CD4-positive, alpha-beta T cell treated with Interleukin-12 subunit alpha and Interleukin-12 subunit beta, for 1 hour (primary cell): ENCODE results near the gene ANKRD29.

ENCODE experiments used
- DNase-seq: peaks from one replicate; pipeline ENCODE4 v3.0.0-alpha.2; 2020

Gene ANKRD29

DNA sequence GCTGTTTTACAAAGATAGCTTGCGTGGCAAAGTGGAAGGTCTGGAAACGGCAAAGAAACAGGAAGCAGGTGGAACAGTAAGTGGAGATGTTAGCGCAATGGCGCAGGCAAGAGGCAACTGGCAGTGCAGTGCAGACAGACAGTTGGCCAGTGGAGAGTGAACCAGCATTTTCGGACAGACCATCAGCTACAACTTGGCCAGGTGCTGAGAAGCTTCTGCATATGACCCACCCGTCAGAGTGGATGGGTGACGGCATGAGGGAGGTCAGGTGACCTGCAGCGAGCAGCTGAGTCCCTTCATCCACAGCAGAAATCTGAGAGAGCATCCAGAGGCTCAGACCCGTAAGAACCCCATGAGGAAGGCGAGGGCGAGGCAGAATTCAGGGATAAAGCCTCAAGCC is 110.2 kb downstream of the ANKRD29 start:
- no peak for DNase-seq

DNA sequence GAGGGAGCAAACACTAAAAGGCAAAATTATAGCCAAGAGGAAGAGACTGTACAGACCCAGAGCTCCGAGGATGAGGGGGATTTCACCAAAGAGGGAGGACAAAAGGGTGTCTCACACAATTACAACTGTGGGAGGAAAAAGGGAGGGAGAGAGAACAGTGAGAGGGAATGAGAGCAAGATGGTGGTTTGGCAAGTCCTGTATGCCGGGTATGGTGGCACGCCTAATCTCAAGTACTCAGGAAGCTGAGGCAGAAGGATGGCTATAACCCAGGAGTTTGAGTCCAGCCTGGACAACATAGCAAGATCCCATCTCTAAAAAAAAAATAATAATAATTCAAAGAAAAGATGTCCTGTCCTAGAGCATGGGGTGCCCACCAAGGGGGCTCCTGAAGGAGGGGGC is 110.7 kb downstream of the ANKRD29 start:
- no peak for DNase-seq

DNA sequence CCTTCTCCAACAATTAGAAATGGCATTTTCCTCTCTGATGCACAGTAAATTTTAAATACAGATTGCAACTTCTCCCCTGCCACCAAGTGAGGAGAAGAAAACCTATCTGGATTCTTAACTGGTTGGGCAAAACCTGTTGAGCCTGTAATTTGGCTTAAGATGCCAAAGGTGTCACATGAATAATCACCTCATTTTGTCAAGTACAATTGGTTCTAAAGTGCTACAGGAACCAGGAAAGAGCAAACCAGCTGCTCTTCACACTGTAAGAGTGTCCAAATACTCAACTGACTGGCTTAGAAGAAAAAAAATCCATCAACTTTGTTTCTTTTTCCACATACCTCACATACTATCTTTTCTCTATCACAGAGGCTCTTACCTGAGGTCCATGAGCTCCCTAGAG is 111.8 kb downstream of the ANKRD29 start:
- no peak for DNase-seq
